Mucosa of stomach (tissue), 1 donor: ENCODE data around the gene RAPGEF5.

ENCODE experiments used
- H3K27me3 ChIP-seq: one replicate; pipeline ENCODE4 v1.7.0; 2013; ENCODE audit warnings: mild to moderate bottlenecking, low read length; ENCODE audit not compliant: control insufficient read depth, insufficient read depth
- H3K36me3 ChIP-seq: one replicate; pipeline ENCODE4 v1.7.0; 2013; ENCODE audit warnings: low read length; ENCODE audit not compliant: control insufficient read depth, insufficient read depth
- H3K4me1 ChIP-seq: one replicate; pipeline ENCODE4 v1.7.0; 2013; ENCODE audit warnings: mild to moderate bottlenecking, low read length; ENCODE audit not compliant: control insufficient read depth, insufficient read depth
- H3K4me3 ChIP-seq: one replicate; pipeline ENCODE4 v1.7.0; 2013; ENCODE audit warnings: low read length
- H3K9ac ChIP-seq: one replicate; pipeline ENCODE4 v1.7.0; 2013; ENCODE audit warnings: mild to moderate bottlenecking, low read length, moderate library complexity
- H3K9me3 ChIP-seq: one replicate; pipeline ENCODE4 v1.7.0; 2013; ENCODE audit warnings: mild to moderate bottlenecking, low read length, moderate library complexity; ENCODE audit not compliant: control insufficient read depth
- donor health status: Pancreatic carcinoma.

RAPGEF5 gene

DNA sequence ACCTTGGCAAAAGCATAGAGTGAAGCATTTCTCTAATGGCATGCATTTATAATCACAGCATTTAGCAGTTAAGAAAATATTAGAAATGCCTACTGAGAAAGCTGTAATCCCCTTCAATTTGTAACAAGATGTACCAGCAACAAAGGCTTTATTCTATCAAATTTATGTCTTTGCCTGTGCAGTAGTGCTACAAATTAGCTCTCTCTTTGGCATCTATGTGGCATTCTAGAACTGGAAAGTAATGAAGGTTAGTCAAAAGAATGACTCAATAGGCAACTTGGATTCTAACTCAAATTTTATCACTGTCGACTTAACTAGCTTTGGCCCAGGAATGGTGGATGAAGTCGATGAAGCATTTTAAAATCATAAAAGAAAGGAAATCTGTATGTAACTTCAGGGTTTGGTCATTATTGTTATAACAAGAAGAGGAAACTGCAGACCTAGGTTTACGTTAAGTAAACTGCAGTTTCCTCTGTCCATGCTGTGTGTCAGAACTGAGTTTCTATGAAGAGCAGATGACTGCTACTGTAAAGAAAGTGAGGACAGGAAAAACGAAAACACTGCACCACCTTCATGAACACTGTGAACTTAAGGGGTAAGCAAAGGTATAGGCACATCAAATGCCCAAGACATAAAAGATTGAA is 140.0 kb downstream of the RAPGEF5 start:
- H3K27me3 ChIP-seq = no peaks in the 10 kb centered on the region
- H3K4me3 ChIP-seq = no peak overlapping the region
- H3K9me3 ChIP-seq = no peaks in the 10 kb centered on the region
- no peak overlapping the region for H3K9ac ChIP-seq
- no peaks in the 10 kb centered on the region for H3K4me1 ChIP-seq
- no peaks in the 10 kb centered on the region for H3K36me3 ChIP-seq

DNA sequence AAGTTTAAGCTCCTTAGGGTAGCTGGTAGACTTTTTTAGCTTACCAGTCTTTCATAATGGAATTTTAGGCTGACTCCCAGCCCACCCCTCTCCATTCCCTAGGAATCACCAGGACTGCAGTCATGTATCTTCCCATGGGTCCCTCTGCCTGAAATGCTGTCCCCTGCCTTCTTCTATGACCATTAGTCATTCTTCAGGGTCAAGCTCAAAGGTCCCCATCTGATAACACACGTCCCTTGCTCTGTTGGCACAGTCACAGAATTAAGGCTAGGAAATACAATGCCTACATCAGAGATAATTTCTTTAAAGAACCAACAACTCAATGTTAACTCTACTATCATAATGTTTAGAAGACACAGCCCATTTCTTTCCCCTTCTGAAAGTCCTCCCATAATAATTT is 140.6 kb downstream of the RAPGEF5 start:
- H3K9me3 ChIP-seq = no peaks in the 10 kb centered on the region
- no peaks in the 10 kb centered on the region for H3K27me3 ChIP-seq
- no peak overlapping the region for H3K4me3 ChIP-seq
- no peaks in the 10 kb centered on the region for H3K36me3 ChIP-seq
- H3K4me1 ChIP-seq = no peaks in the 10 kb centered on the region
- H3K9ac ChIP-seq = no peak overlapping the region

DNA sequence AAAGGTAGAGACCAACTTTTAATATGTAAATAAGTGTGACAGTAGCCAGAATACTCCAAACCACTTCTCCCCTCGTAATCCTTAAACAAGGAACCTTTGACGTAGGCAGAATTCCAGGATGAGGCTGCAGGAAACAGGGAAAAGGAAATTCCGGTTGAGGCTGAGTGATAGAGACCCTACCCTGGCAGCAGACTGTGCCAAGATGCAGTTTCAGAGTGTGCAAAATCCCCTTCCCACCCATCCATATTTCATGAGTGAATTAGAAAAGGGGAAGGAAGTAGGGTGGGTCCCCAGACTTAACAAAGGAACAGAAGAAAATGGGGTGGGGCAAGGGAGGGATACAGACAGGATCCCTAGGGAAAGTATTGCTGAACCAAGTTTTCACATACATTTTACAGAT is 143.0 kb downstream of the RAPGEF5 start:
- Histone ChIP-seq H3K4me1 (no peaks in the 10 kb centered on the region), H3K9me3 (no peaks in the 10 kb centered on the region), H3K36me3 (no peaks in the 10 kb centered on the region), H3K27me3 (no peaks in the 10 kb centered on the region), H3K9ac (no peak overlapping the region), H3K4me3 (no peak overlapping the region)

DNA sequence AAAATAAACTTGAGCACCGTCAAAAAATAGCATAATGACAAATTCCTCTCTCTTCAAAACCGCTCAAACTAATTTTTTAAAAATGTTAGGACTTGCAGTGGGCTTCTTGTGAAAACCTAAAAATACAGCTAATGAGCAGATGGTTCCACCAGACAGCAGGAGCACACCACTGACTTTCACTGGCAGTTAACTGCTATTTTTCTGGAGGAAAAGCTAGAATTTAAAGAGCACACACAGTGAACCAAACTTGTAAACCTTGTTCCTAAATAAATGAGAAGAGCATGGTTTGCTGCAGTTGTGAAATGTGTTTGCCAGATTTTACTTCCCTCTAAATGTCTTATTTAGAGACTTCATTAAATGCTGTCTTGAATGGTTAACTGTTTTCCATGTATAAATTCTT is 143.9 kb downstream of the RAPGEF5 start:
- Histone ChIP-seq H3K9ac (no peak overlapping the region), H3K27me3 (no peaks in the 10 kb centered on the region), H3K4me3 (no peak overlapping the region), H3K4me1 (no peaks in the 10 kb centered on the region), H3K36me3 (no peaks in the 10 kb centered on the region), H3K9me3 (no peaks in the 10 kb centered on the region)

DNA sequence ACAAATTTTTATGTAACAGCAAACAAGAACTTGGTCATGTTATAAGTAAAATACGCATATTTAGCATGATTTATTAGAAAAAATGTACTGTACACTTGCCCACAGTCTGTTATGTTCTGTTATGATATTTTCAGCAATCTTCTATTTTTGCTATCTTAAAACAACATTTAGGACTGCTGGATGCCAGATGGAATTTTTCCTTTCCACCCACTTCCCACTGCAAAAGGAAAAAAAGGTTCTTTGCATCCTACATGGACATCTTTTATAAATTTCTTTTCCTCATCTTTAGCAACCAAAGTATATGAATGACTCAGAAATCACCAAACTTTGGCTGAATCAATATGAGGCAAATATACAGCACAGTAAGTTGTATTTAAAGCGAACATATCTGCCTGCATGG is 146.0 kb downstream of the RAPGEF5 start:
- Histone ChIP-seq H3K9me3 (no peaks in the 10 kb centered on the region), H3K36me3 (no peaks in the 10 kb centered on the region), H3K9ac (no peak overlapping the region), H3K27me3 (no peaks in the 10 kb centered on the region), H3K4me1 (no peaks in the 10 kb centered on the region), H3K4me3 (no peak overlapping the region)

DNA sequence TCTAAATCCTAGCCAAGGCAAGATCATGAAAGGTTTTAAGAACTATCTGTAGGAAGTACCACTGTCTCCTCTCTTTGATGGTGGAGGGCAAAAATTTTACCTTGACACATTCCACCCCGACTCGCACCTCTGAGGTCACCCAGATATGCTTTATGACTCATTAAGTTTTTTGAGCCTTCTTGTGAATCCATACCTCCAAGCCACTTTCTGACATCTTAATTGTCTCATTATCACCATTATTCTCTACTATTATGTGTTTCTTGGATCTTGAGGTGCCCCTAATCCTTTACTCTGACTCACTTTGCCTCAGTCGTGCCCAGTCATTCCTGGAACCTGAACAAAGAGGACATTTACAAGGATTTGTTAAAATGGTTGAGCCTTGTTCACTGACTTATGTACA is 146.6 kb downstream of the RAPGEF5 start:
- H3K9ac ChIP-seq = no peak overlapping the region
- H3K27me3 ChIP-seq = no peaks in the 10 kb centered on the region
- H3K4me1 ChIP-seq = no peaks in the 10 kb centered on the region
- H3K9me3 ChIP-seq = no peaks in the 10 kb centered on the region
- no peaks in the 10 kb centered on the region for H3K36me3 ChIP-seq
- H3K4me3 ChIP-seq = no peak overlapping the region

DNA sequence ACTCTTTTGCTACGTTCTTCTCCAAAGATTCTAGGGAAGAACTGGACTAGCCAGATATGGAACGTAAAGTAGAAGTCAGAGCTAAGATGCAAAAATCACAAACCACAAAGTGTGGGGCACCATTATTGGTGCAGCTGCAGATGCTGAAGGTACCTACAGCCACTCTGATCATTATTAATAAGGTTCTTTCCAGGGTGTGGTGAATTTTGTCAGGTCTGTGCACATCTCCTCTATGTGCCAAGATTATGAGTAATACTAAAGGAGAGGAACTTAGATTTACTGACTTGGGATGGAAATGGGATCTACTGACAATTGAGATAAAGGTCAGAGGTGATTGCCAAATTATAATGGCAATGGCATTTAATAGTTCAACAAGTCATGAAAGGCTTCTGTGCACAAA is 148.2 kb downstream of the RAPGEF5 start:
- Histone ChIP-seq H3K27me3 (no peaks in the 10 kb centered on the region), H3K9me3 (no peaks in the 10 kb centered on the region), H3K4me3 (no peak overlapping the region), H3K9ac (no peak overlapping the region), H3K4me1 (no peaks in the 10 kb centered on the region), H3K36me3 (no peaks in the 10 kb centered on the region)

DNA sequence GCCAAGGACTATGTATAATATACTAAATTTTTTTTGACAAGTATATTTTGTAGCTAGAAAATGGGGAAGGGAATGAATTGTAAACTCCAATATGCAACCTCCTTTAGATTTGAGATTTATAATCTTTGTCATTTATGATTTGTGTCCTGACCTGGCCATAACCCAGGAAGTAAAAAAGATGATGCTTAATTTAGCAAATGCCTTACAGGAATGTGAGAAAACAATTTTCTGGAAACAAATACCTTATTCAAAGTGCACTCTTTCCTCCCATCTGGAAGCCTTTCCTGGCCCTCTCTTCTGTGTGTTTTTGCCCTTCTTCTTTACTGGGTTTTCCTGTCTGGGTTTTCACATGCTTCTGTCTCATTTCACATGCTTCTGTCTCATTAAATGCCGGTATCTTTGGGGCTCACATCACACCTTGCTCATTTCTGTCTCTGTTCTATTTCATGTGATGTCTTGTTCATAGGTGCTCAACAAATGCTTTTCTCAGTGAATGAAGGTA is 149.2 kb downstream of the RAPGEF5 start:
- H3K9ac ChIP-seq = no peak overlapping the region
- no peak overlapping the region for H3K4me3 ChIP-seq
- no peaks in the 10 kb centered on the region for H3K27me3 ChIP-seq
- H3K9me3 ChIP-seq = no peaks in the 10 kb centered on the region
- H3K4me1 ChIP-seq = no peaks in the 10 kb centered on the region
- no peaks in the 10 kb centered on the region for H3K36me3 ChIP-seq

DNA sequence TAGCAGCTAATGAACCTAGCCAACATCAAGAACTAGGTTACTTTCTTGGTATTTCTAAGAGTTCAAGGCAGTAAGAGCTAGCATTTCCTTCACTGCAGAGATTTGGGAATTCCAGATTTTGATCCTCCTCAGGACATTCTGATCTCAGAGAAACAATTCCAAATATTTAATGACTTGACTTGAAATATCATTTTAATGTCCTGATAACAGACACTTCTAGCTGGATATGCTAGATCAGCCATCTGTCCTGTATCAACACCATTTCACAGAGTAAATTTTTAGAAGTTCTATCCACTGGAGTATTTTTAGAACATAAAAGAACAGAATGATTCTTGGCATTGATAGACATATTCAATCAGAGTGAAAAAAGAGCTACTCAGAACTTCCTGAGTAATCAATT is 151.3 kb downstream of the RAPGEF5 start:
- H3K4me1 ChIP-seq = no peaks in the 10 kb centered on the region
- no peak overlapping the region for H3K9ac ChIP-seq
- H3K9me3 ChIP-seq = no peaks in the 10 kb centered on the region
- no peaks in the 10 kb centered on the region for H3K36me3 ChIP-seq
- H3K4me3 ChIP-seq = no peak overlapping the region
- no peaks in the 10 kb centered on the region for H3K27me3 ChIP-seq

DNA sequence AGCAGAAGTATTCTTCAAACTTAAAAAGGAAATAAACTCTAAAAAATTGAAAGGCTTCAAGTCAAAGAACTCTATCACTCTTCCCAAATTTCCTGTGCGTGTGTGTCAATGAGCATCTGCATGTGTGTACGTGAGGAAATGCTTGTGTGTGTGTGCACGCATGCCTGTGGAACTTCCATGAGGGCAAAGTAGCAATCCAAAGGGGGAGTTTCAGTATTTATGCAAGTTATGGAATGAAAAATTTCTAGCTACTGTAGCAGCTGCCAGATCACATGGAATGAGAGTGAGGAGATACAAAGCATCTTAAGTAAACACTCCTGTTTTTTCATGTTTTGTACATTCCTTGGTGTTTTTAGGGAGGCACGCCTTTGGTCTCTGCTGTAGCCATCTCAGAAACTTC is 152.6 kb downstream of the RAPGEF5 start:
- no peak overlapping the region for H3K4me3 ChIP-seq
- H3K9me3 ChIP-seq = no peaks in the 10 kb centered on the region
- no peak overlapping the region for H3K9ac ChIP-seq
- H3K36me3 ChIP-seq = no peaks in the 10 kb centered on the region
- no peaks in the 10 kb centered on the region for H3K27me3 ChIP-seq
- no peaks in the 10 kb centered on the region for H3K4me1 ChIP-seq

DNA sequence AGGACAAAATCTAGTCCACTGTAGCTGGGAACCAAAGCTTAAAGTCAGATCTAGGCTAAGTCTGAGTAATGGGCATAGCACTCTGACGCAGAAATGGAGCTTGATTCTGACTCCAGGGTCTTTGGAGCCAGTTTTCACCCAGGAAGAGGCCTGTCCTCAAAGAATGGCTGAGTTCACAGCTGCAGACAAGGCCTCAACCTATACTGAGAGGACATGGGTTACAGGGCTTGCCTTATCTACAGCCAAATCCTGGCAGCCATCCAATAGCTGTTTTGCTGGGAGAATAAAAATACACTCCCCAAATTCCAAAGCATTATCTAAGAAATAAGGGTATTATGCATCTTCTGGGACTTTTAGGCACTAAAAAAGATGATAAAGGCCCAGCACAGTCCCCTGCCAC is 154.8 kb downstream of the RAPGEF5 start:
- Histone ChIP-seq H3K9me3 (no peaks in the 10 kb centered on the region), H3K4me3 (no peak overlapping the region), H3K36me3 (no peaks in the 10 kb centered on the region), H3K4me1 (no peaks in the 10 kb centered on the region), H3K27me3 (no peaks in the 10 kb centered on the region), H3K9ac (no peak overlapping the region)

DNA sequence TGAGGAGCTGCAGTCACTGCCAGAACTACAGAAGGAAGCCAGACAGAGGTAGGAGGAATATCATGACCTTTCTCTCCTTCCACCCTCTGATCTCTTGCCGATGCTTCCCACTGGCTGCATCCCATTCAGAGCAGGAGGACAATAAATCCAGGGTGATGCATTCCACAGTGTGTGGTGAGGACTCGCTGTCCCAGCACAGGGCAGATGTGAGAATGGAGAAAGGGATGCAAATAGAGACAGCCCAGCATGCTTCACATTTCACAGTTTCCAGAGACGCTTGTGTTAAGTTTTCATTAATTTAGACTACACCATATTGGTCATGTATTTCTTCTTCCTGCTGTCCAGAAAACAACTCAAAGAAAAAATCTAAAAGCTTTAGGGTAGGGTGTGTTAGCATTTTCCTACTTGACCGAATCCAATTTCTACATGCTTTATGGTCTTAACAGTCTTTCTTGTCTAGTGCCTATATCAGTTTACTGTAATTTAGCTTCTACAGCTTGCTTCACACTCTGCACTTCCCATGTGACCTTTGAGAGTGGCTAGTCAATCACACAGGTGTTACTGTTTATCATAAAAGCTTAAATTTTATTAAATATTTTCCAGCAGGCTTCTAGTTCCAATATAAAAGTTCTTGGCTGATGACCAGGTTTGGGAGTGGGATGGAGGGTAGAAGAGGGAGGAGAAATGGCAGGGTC is 155.6 kb downstream of the RAPGEF5 start:
- H3K4me1 ChIP-seq = no peaks in the 10 kb centered on the region
- no peak overlapping the region for H3K9ac ChIP-seq
- no peaks in the 10 kb centered on the region for H3K9me3 ChIP-seq
- no peak overlapping the region for H3K4me3 ChIP-seq
- no peaks in the 10 kb centered on the region for H3K36me3 ChIP-seq
- no peaks in the 10 kb centered on the region for H3K27me3 ChIP-seq
